NCI-H146 (cell line): Measurements from ENCODE around the gene SERPINH1.
"Not testable (repeated sequence)": the region's sequence is repeated elsewhere in the genome, so short reads cannot be mapped to it uniquely, and the experiment has no call there.

Experiments
- DNase-seq: peaks from one replicate; lab custom pipeline; 2025; lab: John Stamatoyannopoulos, UW

SERPINH1 gene

DNA sequence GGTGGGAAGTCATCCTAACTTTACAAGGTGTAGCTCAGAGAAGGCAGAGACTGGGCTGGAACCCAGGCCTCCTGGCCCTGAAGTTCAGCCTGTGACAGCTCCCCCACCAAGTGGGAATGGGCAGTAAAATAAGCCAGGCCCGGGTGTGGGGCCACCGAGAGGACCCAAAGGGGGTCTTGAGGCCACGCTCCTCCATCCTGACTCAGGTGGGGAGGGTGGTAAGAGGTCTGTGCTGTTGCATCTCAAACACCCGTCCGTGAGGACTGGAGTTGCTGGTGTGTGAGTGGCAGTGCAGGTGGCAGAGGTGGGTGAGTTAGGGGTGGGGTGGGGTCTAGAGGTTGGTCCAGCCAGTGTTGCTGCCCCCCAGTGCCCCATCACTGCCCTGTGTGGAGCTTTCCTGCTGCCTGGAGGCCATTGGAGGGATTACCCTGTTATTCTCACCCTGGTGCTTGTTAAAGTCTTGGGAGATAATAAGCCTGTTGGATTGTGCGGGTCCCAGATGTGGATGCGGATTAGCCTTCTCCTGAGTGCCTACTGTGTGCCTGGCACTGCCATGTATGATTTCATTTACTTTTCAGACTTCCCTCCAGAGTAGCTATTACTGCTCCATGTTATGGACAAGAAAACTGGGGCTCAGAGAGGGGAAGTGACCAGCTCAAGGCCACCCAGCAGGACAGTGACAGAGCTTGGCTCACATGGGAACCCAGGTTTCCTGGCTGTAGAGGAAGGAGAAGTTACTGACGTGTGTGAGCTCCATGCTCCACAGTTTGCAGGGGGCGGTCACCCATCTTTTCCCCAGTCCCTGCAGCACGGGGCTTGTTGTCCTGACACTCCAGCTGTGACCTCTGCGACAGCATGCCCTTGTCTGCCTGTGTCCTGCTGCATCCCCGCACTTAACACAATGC lies 12.9 kb downstream of the SERPINH1 start:
- DNase-seq = no peak

DNA sequence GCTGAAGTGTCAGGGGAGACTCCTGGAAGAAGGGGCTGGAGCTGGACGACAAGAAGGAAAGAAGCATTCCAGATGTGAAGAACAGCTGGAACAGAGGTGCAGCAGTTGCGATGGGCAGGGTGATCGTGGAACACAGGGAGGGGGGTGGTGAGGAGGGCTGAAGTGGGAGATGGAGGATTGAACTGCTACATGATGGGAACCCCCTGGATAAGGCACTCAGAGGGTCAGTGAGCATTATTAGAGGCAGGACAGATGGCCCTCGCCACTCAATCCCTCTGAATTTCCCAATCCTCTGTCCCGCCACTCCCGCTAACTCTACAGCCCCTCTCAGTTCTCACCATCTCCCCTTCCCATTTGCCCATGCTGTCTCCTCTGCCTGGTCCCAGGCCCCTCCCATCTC lies 14.0 kb downstream of the SERPINH1 start:
- no peak for DNase-seq

DNA sequence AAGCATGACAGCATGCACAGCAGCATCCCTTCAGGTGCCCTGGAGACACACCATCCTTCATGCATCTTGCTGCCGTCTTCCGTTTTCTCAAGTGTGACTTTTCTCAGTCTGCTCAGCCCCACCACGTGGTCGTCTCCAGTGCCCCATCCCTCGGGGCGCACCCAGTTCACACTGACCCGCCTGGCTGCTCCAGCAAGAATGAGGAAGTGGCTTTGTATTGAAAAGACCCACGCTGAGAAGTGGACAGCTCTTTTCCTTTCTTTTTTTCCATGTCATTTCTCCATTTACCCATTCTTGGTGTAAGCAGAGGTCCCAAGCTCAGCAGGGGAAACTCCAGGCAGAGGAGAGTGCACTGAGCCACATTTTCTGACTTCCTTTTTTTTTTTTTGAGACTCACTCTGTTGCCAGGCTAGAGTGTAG lies 14.5 kb downstream of the SERPINH1 start:
- DNase-seq = no peak

DNA sequence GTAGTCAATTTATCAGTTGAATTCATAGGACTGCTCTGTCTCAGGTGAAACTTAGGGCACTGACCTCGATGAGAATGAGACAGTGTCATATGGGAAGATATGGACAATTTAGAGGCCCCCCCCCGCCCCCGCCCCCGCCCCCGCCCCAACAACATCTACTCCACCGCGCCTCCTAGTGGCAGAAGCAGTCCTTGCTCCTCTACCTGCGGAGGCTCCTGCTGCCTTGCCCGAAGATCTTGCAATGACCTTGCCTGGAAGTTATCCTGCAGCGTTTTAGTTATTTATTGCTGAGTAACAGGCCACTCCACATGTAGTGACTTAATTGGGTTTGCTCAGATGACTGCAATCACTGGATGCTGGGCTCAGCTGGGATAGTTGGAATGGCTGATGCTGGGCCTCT lies 15.2 kb downstream of the SERPINH1 start:
- DNase-seq = peak; percentile 39

DNA sequence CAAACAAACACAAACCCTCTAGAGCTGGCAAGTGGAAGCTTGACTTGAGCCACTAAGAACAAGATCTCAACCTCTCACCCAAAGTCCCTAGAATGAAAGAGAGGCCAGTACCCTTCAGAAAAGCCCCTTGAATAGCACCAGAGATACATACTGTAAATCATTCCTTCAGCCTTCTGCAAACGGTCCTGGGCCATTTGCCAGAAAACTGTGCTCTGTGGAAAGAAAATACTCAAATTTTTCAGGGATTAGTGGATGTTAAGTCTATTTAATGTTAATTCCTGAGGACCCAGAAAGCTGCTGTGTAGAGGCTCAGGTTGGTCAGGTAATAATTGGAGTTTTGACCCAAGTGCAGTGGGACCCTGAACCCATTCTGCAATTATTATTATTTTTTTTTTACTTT lies 16.9 kb downstream of the SERPINH1 start:
- no peak for DNase-seq

DNA sequence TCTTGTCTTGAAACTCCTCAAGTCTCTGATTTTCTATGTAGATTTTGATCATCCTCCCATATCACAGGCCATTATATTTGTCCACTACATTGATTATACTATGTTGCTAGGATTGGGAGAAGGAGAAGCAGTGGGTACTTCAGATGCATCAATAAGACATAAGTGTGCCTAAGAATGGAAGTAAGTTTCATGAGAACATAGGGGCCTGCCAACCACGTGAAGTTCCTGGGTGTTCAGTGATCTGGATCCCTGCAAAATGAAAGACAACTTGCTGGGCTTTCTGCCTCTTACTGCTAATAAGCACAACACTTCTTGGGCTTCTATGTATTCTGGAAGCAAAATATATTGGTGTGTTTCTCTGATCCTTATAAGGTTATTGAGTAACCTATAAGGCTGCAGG lies 17.8 kb downstream of the SERPINH1 start:
- DNase-seq = no peak

DNA sequence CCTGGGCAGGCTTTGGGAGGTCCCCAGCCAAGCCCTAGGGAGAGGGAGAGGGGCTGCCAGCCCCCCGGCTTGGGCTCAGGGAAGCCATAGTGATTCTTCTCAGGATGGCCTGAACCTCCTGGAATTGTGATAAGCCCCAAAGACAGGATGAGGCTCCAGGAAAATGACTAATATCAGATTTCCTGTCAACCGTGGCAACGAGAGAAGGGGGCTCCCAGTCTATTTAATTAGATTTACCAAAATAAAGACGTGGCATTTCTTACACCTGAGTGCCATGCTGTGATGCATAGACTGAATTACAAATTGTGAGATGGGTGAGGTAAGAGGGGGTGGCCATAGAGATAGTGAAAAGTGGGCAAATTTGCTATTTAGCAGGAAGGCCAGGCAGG lies 20.4 kb downstream of the SERPINH1 start:
- no peak for DNase-seq

DNA sequence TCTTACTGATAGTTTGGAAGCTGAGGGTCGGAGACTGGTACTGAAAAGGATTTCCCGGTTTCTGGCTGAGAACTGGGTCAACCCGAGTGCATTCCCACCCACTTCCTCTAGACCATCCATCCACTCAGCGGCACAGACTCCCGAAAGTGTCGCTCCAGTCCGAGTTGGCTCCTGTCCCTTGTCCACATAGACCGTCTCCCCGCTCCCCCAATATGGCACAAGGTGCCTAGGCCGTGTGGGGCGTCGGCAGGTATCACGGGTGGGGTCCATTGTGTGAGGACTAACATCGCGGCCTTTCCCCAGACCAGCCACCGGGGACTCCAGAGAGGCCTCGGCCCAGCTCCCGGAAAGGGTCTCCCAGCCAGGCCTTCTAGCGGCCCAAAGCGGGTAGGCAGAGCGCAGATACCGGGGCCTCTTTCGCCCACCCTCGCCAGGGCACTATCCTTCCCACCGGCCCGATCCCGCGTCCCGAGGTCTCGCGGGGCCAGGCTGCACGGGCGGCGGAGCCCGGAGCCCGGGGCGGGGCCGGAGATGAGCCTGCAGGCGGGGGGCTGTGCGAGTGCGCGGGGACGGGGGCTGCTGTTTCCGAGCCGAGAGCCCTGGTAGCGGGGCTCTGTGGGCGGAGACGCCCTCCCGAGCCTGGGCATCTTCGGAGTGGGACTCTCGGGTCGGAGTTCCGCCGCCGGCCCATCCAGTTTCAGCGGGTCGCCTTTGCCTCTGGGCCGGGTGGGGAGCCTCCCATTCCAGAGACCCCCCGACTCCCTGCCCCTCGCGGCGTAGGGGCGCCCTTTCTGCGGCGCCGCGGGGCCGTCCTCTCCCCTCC lies 21.1 kb downstream of the SERPINH1 start:
- peak; percentile 75 for DNase-seq

DNA sequence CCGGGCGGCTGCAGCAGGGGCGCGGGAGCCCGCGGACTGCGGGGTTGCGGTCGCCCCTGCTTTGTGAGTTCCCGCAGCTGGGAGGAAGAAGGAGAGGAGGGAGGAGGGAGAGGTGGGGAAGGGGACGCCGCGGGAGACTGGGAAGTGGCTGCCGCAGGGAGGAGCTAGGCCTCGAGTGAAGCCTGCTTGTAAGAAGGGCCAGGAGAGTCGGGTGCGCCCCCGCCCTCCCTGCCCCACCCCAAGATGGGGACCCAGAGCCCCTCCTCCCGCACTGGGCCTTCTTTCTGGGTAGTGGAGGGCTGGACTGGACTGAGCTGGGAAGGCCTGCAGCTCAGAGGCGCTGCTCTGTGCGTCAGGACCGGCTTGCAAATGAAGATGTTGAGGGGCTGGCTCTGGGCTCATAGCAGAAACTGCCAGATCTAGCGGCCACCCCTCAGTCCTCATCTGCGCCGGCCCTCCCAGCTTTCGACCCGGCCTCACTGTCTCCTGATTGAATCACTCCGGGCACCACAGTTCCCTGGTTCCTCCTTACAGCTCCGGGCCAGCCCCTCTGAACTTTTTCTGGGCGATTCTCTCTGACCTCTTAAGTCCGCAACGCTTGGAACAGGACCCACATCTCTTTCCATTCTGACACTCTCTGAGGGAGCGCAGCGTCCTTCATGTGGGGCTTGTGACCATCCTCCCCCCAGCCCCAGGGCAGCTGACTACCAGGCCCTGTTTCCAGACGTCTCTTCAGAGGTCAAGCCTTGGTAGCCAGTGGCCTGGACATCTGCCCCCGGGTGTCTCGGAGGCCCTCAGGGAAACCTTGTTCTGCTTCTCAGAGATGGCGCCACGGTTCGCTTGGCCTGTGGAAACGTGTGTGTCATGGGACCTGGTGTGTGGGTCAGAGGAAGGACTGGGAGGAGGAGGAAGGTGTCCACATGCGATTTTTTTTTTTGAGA lies 21.9 kb downstream of the SERPINH1 start:
- DNase-seq = peak; percentile 79

DNA sequence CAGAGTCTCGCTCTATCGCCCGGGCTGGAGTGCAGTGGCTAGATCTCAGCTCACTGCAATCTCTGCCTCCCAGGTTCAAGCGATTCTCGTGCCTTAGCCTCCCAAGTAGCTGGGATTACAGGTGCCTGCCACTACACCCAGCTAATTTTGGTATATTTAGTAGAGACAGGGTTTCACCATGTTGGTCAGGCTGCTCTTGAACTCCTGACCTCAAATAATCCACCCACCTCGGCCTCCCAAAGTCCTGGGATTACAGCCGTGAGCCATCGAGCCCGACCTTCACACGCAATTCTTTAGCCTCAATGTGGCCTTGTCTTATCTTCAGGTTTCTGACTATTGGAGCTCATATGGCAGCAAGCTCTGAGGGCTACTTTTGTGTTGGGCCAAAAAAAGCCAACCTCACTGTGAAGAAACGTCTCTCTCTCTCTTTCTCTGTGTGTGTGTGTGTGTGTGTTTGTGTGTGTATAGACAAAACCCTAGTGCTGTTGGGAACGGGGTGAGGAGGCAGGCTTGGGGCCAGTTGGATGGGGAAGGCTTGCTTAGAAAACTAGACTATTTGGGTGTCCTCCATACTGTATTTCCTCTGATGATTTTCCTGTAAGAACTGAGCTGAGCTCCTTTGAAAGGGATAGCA lies 22.7 kb downstream of the SERPINH1 start:
- not testable (repeated sequence) for DNase-seq

DNA sequence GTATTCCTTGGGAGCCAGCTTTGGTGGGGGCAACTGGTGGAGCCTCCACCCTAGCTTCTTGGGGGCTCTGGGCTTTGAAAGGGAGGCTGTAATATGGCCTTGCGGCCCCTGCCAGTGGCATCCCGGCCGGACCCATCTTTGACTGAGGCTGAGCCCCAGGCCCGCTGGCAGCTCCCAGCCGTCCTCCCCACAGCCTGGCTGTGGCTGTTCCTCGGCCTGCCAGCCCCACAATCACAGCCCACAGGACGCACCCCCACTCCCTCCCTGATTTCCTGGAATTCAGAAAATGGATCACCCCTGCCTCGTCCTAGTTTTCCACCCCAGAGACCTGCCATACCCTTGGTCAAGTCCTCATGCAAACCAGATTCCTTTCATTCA lies 23.2 kb downstream of the SERPINH1 start:
- DNase-seq = no peak

DNA sequence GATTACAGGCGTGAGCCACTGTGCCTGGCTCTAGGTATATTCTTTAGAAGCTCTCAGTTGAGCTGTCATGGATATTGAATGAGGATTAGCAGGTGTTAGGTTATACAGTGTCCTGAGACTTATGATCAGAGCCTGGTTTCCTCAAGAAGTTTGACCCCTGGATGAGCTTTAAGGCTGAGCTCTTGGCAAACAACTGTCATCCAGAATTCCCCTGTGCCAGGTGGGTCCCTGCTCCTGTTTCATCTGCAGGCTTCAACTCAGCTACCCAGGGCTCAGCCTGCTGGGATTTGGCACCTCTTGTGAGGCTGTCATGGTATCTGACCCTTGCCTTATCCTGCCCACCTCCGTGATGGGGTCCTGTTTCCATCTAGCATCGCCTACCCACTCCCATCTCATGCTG lies 24.3 kb downstream of the SERPINH1 start:
- DNase-seq = no peak

DNA sequence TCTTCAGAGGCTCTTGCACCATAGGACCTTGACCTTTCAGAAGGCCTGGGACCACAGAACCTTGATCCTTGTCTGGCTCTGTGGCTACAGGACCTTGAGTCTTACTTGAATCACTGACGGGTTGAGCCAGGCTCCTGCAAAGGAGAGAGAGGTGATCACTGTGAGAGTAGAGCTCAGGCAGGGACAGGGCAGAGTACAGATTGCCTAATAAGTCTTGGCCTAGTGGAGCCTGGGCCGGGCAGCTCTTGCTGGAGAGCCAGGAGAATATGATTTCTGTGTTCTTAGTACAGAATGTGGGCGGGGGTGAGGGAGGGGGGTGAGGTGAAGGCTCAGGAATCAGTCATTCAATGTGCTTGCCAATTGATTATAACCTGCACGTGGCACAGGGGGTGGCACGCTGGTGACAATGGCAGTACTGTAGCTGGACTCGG lies 26.0 kb downstream of the SERPINH1 start:
- no peak for DNase-seq

DNA sequence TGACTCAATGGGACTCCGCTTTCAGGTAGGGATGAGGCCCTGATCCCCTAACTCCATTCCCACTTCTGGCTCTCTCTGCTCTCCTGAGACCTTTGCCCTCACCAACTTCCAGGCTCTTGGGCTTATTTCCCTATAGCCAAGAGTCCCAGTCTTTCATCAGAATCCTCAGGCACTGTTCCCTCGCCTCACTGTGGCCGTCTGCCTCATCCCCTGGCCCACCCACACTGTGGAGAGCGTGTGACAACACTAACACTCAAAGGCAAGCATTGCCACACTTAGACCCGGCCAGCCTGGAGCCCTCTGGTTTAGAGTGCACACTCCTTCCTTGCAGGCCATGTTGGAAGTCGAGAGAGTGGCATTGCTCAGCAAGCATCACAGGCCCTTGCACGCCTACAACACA lies 27.0 kb downstream of the SERPINH1 start:
- DNase-seq = no peak

DNA sequence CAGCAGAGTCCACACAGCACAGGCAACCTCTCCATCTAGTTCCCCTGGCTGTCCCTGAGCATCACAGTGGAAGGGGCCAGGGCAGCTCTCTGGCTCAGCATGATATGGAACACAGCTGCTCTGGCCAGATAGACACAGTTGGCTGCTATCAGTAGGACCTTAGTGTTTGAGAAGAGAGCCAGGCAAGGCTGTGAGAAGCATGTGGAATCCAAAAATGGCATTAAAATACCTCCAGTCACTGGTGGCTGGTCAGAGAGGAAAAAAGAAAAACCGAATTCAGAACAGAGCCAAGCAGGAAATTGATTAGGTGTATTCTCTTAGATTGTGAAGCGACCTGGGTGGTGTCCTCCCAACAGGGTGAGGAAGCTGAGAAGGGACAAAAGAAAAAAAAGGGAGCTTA lies 27.9 kb downstream of the SERPINH1 start:
- peak; percentile 18 for DNase-seq

DNA sequence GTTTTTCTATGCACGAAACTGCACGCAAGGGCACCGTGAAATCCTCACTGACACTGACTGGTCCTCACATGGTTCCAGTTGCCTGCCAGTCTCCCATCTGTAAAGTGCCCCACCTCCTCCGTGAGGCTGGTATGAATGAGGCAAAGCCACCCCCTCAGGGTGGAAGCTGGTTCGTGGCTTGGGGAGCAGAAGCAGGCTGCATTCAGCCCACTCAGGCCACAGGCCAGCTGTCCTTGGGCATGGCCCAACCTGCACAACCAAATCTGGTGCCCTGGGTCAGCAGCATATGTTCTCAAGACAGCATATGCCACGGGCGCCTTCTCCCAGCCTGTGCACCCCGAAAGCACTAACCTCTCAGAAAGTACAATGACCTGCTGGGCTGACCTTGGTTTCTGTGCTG lies 29.3 kb downstream of the SERPINH1 start:
- DNase-seq = no peak

DNA sequence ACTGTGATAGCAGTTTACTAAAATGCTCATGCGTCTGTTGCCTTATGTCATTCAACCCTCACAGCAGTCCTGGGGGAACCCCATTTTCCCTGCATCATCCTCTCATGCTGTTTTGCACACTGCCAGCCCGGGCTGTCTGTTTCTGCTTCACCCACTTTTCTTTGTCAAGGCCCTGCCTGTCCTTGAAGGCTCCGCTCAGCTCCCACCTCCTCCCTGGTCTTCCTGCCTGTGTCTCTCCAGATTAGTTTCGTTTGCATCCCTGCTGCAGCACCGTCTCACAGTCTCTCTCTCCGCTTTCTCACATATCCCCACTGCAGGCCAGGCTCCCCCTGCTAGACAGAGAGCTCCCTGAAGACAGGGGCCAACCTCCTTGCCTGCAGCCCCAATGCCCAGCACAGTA lies 29.9 kb downstream of the SERPINH1 start:
- DNase-seq = no peak

DNA sequence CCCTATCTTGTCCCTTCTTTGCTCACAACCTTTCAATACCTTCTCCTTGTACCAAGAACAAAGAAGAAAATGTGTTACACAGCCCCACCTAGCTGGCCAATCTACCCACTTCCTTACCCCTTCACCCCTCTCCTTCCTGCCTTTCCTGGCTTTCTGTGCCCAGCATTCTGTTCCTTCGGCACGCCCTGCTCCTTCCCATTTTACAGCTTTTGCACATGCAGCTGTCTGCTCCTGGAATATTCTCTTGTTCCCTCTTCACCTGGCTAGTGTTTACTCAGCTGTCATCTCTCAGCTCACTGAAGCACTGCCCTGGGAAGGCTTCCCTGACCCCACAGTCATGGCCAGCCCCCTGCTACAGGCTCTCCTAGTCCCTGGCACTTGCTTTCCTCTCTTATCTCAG lies 30.7 kb downstream of the SERPINH1 start:
- DNase-seq = peak; percentile 80

DNA sequence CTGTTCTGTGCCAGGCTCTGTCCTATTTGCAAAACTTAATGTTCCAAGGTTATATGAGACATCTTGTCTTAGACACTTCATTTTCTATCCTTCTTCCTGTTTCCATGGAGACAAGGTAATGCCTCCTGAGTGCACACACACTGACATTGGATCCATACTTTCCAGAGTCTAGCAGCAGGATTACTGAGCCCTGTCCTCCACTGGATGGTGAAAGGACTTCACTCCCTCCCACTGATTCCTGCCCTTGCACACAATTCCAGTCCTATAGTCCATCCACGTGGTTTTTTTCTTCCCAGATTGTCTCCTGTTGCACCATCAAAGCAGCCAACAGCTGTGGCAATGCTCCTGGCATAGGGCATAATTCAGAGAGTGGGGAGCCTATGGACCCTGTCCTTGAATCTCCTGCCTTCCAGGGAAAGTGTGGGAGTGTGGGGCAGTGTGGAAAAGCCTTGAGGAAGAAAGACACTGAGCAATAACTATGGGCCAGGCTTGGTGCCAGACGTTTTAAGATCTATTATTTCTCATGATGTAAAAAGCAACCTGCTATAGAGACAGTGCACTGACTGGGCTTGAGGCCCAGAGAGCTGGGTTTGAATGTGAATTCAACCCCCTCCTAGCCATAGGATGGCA lies 31.3 kb downstream of the SERPINH1 start:
- DNase-seq = peak; percentile 66

DNA sequence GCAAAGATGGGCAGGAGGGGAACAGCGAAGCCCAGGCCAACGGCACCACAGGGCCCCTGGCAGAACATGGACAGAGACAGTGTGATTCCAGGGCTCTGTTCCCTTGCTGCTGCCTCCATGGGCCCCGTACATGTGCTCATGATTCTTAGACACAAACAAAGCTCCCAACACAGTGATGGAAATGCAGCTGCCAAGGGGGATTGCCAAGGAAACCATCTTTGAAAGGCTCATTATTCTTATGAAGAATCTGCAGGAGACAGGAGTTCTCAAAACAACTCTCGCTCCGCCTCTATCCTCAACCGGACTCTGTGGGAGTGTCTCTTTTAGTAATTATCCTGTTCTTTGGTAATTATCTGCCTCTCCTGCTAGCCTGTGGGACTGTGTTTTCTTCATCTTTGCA lies 32.2 kb downstream of the SERPINH1 start:
- no peak for DNase-seq

DNA sequence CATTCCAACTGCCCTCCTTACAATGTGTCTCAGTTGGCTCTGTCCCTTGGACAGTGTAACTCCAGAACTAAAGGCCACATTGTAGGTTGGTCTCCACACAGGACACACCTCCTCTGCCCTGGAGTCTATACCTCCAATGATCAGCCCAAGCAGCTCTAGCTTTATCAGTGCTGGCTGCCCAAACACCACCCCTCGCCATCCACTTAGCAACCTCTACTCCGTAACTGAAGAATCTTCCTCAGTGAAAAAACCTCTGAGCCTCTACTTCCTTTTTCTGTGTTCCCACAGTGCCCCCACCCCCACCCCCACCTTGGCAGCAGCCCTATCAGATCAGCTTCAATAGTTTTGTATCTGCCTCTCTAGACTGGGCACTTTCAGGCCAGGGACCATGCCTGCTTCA lies 33.4 kb downstream of the SERPINH1 start:
- DNase-seq = no peak
